WTC11 (cell line): ENCODE results near the gene ITSN1. TPM values are rescaled to one million over a fixed set of nuclear protein-coding genes. Genes with fewer than 3 reads are reported as not detected.

ENCODE experiments used
- ATAC-seq: fragments of 200-7000 bp; cut with Tn5 transposase; 2 replicates; pipeline ENCODE4 v1.10.0; 2021; ENCODE audit warnings: mild to moderate bottlenecking, moderate library complexity
- CTCF ChIA-PET: fragments of 300-600 bp; sonication (Branson Sonifier 250); formaldehyde crosslinking; loops from one replicate; lab custom pipeline; 2021; ENCODE audit warnings: antibody characterized with exemption; lab: Charles Lee
- POLR2A ChIA-PET: fragments of 350-600 bp; sonication (Branson Sonifier 250); formaldehyde crosslinking; loops from one replicate; lab custom pipeline; 2021; ENCODE audit warnings: antibody characterized with exemption; lab: Charles Lee
- DNase-seq: peaks from one replicate; pipeline ENCODE4 v3.0.0; 2021; ENCODE audit warnings: low spot score
- H3K27ac Mint-ChIP-seq: 2 replicates; pipeline ENCODE4 v1.8.0; 2021; ENCODE audit warnings: mixed read lengths
- H3K27me3 Mint-ChIP-seq: 2 replicates; pipeline ENCODE4 v1.8.0; 2021; ENCODE audit warnings: low read depth, mild to moderate bottlenecking, moderate library complexity, mixed read lengths
- H3K36me3 Mint-ChIP-seq: 2 replicates; pipeline ENCODE4 v1.8.0; 2021; ENCODE audit warnings: mixed read lengths
- H3K4me1 Mint-ChIP-seq: 2 replicates; pipeline ENCODE4 v1.8.0; 2022; ENCODE audit warnings: mixed read lengths
- H3K4me3 Mint-ChIP-seq: 2 replicates; pipeline ENCODE4 v1.8.0; 2021; ENCODE audit warnings: mild to moderate bottlenecking, moderate library complexity, mixed read lengths
- H3K9me3 Mint-ChIP-seq: 2 replicates; pipeline ENCODE4 v1.8.0; 2021; ENCODE audit warnings: mixed read lengths
- ETV6 ChIP-seq: sonication (generic); formaldehyde crosslinking; IDR thresholded peaks from 2 replicates; pipeline ENCODE4 v1.8.1; 2022; ENCODE audit warnings: mild to moderate bottlenecking, missing genetic modification reagents
- HMGA2 ChIP-seq: fragments of 250-450 bp; sonication (Bioruptor Pico); IDR thresholded peaks from 2 replicates; pipeline ENCODE4 v1.4.0; 2021; ENCODE audit warnings: mild to moderate bottlenecking, moderate library complexity
- IRF2 ChIP-seq: sonication (generic); formaldehyde crosslinking; IDR thresholded peaks from 2 replicates; pipeline ENCODE4 v1.8.0; 2022; ENCODE audit warnings: low read depth, missing genetic modification reagents, borderline replicate concordance
- JAZF1 ChIP-seq: fragments of 250-450 bp; sonication (Bioruptor Pico); IDR thresholded peaks from 2 replicates; pipeline ENCODE4 v1.9.0; 2021; ENCODE audit warnings: moderate library complexity, mild to moderate bottlenecking, inconsistent platforms
- JUN ChIP-seq: sonication (generic); formaldehyde crosslinking; IDR thresholded peaks from 2 replicates; pipeline ENCODE4 v1.8.0; 2023; ENCODE audit warnings: mild to moderate bottlenecking, missing genetic modification reagents
- PRRX2 ChIP-seq: fragments of 250-450 bp; sonication (Bioruptor Pico); IDR thresholded peaks from 2 replicates; pipeline ENCODE4 v1.8.0; 2021; ENCODE audit warnings: mild to moderate bottlenecking
- RORB ChIP-seq: fragments of 250-450 bp; sonication (Bioruptor Pico); IDR thresholded peaks from 2 replicates; pipeline ENCODE4 v1.9.0; 2021; ENCODE audit warnings: mild to moderate bottlenecking
- SMAD4 ChIP-seq: sonication (generic); formaldehyde crosslinking; IDR thresholded peaks from 2 replicates; pipeline ENCODE4 v1.8.0; 2022; ENCODE audit warnings: mild to moderate bottlenecking, missing genetic modification reagents
- TCF7 ChIP-seq: sonication (generic); formaldehyde crosslinking; IDR thresholded peaks from 2 replicates; pipeline ENCODE4 v1.8.0; 2022; ENCODE audit warnings: mild to moderate bottlenecking, low read depth, missing genetic modification reagents, moderate library complexity
- TEAD4 ChIP-seq: sonication (generic); formaldehyde crosslinking; IDR thresholded peaks from 2 replicates; pipeline ENCODE4 v1.8.0; 2022; ENCODE audit warnings: mild to moderate bottlenecking, missing genetic modification reagents
- ZBTB21 ChIP-seq: sonication (generic); formaldehyde crosslinking; IDR thresholded peaks from 2 replicates; pipeline ENCODE4 v1.8.1; 2023; ENCODE audit warnings: mild to moderate bottlenecking, missing genetic modification reagents, borderline replicate concordance
- ZNF219 ChIP-seq: sonication (generic); formaldehyde crosslinking; IDR thresholded peaks from 2 replicates; pipeline ENCODE4 v1.8.0; 2023; ENCODE audit warnings: missing genetic modification reagents, mild to moderate bottlenecking, borderline replicate concordance
- ZNF416 ChIP-seq: fragments of 250-450 bp; sonication (Bioruptor Pico); IDR thresholded peaks from 2 replicates; pipeline ENCODE4 v1.9.0; 2021; ENCODE audit warnings: mild to moderate bottlenecking, inconsistent platforms
- ZNF423 ChIP-seq: fragments of 250-450 bp; sonication (Bioruptor Pico); IDR thresholded peaks from 2 replicates; pipeline ENCODE4 v2.1.2; 2022; ENCODE audit warnings: mild to moderate bottlenecking, moderate library complexity
- total RNA-seq: library from RNA; stranded (reverse); gene quantifications from 3 replicates; pipeline ENCODE4 v1.2.3, GENCODE V29; 2021
- TF ChIP-seq, protein P1 (sequence below): fragments of 200-600 bp; IDR thresholded peaks from 2 replicates; pipeline ENCODE4 v1.8.0; 2022; ENCODE audit warnings: antibody characterized with exemption
- TF ChIP-seq, protein P2 (sequence below): sonication (generic); formaldehyde crosslinking; IDR thresholded peaks from 2 replicates; pipeline ENCODE4 v1.8.1; 2023; ENCODE audit warnings: mild to moderate bottlenecking, moderate library complexity, missing genetic modification reagents
- TF ChIP-seq, protein P3 (sequence below): fragments of 250-450 bp; sonication (Bioruptor Pico); IDR thresholded peaks from 2 replicates; pipeline ENCODE4 v1.9.0; 2021; ENCODE audit warnings: mild to moderate bottlenecking
- TF ChIP-seq, protein P4 (sequence below): sonication (generic); formaldehyde crosslinking; IDR thresholded peaks from 2 replicates; pipeline ENCODE4 v1.8.1; 2022; ENCODE audit warnings: low read depth, mild to moderate bottlenecking, moderate library complexity, missing genetic modification reagents, borderline replicate concordance
- TF ChIP-seq, protein P5 (sequence below): sonication (generic); formaldehyde crosslinking; IDR thresholded peaks from 2 replicates; pipeline ENCODE4 v1.8.0; 2022; ENCODE audit warnings: mild to moderate bottlenecking, missing genetic modification reagents

The ITSN1 gene
- total RNA-seq, 1 experiment from 2014 or later: 69.6 TPM

DNA sequence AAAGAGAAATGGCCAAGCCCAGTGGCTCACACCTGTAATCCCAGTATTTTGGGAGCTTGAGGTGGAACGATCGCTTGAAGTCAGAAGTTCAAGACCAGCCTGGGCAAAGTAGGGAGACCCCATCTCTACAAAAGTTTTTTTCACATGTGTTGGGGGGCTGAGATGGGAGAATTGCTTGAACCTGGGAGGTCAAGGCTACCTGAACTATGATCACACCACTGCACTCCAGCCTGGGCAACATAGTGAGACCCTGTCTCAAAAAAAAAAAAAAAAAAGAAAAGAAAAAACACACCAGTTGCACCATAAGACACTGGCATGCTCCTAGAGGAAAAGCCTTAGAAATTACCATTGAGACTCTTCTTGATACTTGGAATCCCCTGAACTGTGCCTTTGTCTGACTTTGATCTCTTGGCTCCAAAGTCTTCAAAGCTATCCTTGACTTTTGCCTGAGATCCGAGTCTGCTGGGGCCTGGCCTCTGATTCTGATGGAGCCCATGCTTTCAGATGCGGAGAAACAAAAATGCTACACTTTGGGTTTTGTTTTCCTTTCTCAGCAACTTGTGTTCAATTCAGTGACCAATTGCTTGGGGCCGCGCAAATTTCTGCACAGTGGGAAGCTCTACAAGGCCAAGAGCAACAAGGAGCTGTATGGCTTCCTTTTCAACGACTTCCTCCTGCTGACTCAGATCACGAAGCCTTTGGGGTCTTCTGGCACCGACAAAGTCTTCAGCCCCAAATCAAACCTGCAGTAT lies 239.6 kb downstream of the ITSN1 start:
- peaks cover 17% of the 10 kb centered on the region for H3K4me1 Mint-ChIP-seq
- no peaks in the 10 kb centered on the region for H3K9me3 Mint-ChIP-seq
- no peaks in the 10 kb centered on the region for H3K36me3 Mint-ChIP-seq
- ChIA-PET CTCF (interaction anchor here (1.2 to 3.7 kb wide), 4 partner anchors 9 to 20 kb away, joined by 4 to 15 read pairs (median 6); no protein-coding TSS in a partner anchor), POLR2A (no interaction called here)
- ATAC-seq (no peak), DNase-seq (no peak)
- H3K4me3 Mint-ChIP-seq: no peak overlapping the region
- no peaks in the 10 kb centered on the region; the same call in 1 of the 2 replicates for H3K27me3 Mint-ChIP-seq
- TF ChIP-seq, protein P1, sequence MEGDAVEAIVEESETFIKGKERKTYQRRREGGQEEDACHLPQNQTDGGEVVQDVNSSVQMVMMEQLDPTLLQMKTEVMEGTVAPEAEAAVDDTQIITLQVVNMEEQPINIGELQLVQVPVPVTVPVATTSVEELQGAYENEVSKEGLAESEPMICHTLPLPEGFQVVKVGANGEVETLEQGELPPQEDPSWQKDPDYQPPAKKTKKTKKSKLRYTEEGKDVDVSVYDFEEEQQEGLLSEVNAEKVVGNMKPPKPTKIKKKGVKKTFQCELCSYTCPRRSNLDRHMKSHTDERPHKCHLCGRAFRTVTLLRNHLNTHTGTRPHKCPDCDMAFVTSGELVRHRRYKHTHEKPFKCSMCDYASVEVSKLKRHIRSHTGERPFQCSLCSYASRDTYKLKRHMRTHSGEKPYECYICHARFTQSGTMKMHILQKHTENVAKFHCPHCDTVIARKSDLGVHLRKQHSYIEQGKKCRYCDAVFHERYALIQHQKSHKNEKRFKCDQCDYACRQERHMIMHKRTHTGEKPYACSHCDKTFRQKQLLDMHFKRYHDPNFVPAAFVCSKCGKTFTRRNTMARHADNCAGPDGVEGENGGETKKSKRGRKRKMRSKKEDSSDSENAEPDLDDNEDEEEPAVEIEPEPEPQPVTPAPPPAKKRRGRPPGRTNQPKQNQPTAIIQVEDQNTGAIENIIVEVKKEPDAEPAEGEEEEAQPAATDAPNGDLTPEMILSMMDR: no peak
- no peak for TF ChIP-seq TEAD4 (CRISPR knock-in tag)
- TF ChIP-seq SMAD4 (CRISPR knock-in tag): no peak
- TF ChIP-seq ETV6: no peak
- no peak for TF ChIP-seq HMGA2
- no peak for TF ChIP-seq JAZF1
- TF ChIP-seq ZNF219 (CRISPR knock-in tag): no peak
- no peak overlapping the region for H3K27ac Mint-ChIP-seq

DNA sequence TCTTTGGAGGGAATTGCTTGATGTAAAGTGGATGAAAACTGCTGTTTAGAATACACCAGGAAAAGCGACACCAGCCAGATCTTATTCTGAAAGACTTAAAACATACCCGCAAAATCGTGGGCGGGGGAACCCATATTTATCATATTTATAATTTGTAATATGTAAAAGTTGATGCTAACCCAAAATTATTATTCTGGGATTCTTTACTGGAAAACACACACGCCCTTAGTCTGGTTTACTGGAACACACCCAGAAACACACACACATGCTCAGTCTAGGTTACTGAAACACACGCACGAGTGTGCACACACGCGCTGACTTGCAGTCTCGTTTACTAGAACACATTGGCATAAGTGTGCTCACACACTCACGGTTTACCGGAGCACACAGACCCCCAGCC lies 240.8 kb downstream of the ITSN1 start:
- no peak for ATAC-seq
- CTCF ChIA-PET: interaction anchor here (2.0 to 3.7 kb wide), 2 partner anchors 10 to 12 kb away, joined by 6 to 15 read pairs; no protein-coding TSS in a partner anchor

DNA sequence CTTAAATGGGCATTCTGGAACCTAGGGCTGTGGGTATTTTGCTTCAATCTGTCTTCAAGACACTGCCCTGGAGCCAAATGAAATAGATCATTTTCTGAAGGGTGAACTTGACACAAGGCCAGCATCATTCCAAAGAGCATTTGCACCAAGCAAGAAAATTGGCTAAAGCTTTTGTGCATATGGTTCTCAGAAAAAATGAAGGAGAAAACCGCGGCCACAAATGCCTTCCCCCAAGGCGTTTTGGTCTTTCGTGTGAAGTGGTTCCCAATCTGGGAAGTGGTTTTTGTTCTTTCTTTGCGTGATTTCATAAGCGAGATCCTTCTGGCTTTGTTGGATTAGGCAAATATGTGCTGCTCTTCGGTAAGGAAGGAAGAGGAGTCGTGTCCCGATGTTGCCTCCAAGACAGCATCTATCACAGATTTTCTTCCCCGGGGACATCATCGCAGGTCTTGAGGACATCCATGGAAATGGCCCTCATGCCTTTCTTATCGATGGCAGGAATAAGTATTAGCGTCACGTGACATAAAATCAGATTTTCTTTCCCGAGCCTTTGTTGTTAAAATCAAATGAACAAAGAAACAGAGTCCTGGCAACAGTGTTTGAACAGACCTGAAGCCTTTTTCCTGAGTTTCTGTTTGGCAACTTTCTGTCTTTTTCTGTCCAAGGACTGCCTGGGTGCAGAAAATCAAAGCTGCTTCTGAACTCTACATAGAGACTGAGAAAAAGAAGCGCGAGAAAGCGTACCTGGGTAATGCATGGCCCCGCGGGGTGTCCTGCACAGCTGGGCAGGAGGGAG lies 242.3 kb downstream of the ITSN1 start:
- POLR2A ChIA-PET: interaction anchor here (0.6 kb wide), 1 partner anchor 10 kb away, joined by 3 read pairs; no protein-coding TSS in a partner anchor
- ATAC-seq (no peak), DNase-seq (no peak)
- no peak overlapping the region for H3K4me3 Mint-ChIP-seq
- H3K27me3 Mint-ChIP-seq: no peaks in the 10 kb centered on the region; the same call in 1 of the 2 replicates
- peak overlapping the region; percentile 30 for H3K27ac Mint-ChIP-seq
- H3K36me3 Mint-ChIP-seq: no peaks in the 10 kb centered on the region
- no peaks in the 10 kb centered on the region for H3K9me3 Mint-ChIP-seq
- CTCF ChIA-PET: interaction anchor here (1.2 to 3.7 kb wide), 3 partner anchors 8 to 279 kb away, joined by 3 to 15 read pairs (median 8); no protein-coding TSS in a partner anchor
- peaks cover 17% of the 10 kb centered on the region for H3K4me1 Mint-ChIP-seq
- TF ChIP-seq RORB (CRISPR knock-in tag) (no peak), JUN (no peak), PRRX2 (no peak), TCF7 (CRISPR knock-in tag) (no peak), ZNF423 (CRISPR knock-in tag) (no peak), IRF2 (no peak), ZBTB21 (CRISPR knock-in tag) (no peak)
- TF ChIP-seq, protein P2, sequence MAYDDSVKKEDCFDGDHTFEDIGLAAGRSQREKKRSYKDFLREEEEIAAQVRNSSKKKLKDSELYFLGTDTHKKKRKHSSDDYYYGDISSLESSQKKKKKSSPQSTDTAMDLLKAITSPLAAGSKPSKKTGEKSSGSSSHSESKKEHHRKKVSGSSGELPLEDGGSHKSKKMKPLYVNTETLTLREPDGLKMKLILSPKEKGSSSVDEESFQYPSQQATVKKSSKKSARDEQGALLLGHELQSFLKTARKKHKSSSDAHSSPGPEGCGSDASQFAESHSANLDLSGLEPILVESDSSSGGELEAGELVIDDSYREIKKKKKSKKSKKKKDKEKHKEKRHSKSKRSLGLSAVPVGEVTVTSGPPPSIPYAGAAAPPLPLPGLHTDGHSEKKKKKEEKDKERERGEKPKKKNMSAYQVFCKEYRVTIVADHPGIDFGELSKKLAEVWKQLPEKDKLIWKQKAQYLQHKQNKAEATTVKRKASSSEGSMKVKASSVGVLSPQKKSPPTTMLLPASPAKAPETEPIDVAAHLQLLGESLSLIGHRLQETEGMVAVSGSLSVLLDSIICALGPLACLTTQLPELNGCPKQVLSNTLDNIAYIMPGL (CRISPR knock-in tag): no peak
- TF ChIP-seq, protein P3, sequence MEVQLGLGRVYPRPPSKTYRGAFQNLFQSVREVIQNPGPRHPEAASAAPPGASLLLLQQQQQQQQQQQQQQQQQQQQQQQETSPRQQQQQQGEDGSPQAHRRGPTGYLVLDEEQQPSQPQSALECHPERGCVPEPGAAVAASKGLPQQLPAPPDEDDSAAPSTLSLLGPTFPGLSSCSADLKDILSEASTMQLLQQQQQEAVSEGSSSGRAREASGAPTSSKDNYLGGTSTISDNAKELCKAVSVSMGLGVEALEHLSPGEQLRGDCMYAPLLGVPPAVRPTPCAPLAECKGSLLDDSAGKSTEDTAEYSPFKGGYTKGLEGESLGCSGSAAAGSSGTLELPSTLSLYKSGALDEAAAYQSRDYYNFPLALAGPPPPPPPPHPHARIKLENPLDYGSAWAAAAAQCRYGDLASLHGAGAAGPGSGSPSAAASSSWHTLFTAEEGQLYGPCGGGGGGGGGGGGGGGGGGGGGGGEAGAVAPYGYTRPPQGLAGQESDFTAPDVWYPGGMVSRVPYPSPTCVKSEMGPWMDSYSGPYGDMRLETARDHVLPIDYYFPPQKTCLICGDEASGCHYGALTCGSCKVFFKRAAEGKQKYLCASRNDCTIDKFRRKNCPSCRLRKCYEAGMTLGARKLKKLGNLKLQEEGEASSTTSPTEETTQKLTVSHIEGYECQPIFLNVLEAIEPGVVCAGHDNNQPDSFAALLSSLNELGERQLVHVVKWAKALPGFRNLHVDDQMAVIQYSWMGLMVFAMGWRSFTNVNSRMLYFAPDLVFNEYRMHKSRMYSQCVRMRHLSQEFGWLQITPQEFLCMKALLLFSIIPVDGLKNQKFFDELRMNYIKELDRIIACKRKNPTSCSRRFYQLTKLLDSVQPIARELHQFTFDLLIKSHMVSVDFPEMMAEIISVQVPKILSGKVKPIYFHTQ: no peak
- TF ChIP-seq, protein P4, sequence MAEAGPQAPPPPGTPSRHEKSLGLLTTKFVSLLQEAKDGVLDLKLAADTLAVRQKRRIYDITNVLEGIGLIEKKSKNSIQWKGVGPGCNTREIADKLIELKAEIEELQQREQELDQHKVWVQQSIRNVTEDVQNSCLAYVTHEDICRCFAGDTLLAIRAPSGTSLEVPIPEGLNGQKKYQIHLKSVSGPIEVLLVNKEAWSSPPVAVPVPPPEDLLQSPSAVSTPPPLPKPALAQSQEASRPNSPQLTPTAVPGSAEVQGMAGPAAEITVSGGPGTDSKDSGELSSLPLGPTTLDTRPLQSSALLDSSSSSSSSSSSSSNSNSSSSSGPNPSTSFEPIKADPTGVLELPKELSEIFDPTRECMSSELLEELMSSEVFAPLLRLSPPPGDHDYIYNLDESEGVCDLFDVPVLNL (CRISPR knock-in tag): no peak

More for the DNA sequence above, 240.8 kb downstream of the ITSN1 start:
- Mint-ChIP-seq H3K36me3 (no peaks in the 10 kb centered on the region), H3K9me3 (no peaks in the 10 kb centered on the region), H3K27ac (no peak overlapping the region), H3K4me1 (peaks cover 17% of the 10 kb centered on the region), H3K27me3 (no peaks in the 10 kb centered on the region; the same call in 1 of the 2 replicates), H3K4me3 (no peak overlapping the region)
- POLR2A ChIA-PET: interaction anchor here (0.7 kb wide), 1 partner anchor 8 kb away, joined by 4 read pairs; no protein-coding TSS in a partner anchor
- TF ChIP-seq, protein P2 (CRISPR knock-in tag): no peak
- TF ChIP-seq, protein P5, sequence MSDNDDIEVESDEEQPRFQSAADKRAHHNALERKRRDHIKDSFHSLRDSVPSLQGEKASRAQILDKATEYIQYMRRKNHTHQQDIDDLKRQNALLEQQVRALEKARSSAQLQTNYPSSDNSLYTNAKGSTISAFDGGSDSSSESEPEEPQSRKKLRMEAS (CRISPR knock-in tag): no peak
- no peak for TF ChIP-seq ZNF416
- no peak for DNase-seq
